KMS-11 (cell line): Measurements from ENCODE around the gene UNC5B.

Experiments used
- H2AFZ ChIP-seq: fragments of 200-600 bp; sonication (generic); 2 replicates; pipeline ENCODE4 v1.6.1; 2016; ENCODE audit warnings: antibody characterized with exemption, mixed run types, low read depth
- H3K27ac ChIP-seq: fragments of 200-600 bp; sonication (generic); 2 replicates; pipeline ENCODE4 v1.6.1; 2016; ENCODE audit warnings: mild to moderate bottlenecking, mixed run types
- H3K27me3 ChIP-seq: fragments of 200-600 bp; sonication (generic); 2 replicates; pipeline ENCODE4 v1.6.1; 2017; ENCODE audit warnings: mild to moderate bottlenecking, low read depth, mixed run types, moderate library complexity; ENCODE audit not compliant: insufficient read depth
- H3K36me3 ChIP-seq: fragments of 200-600 bp; sonication (generic); 2 replicates; pipeline ENCODE4 v1.6.1; 2017; ENCODE audit warnings: mild to moderate bottlenecking, mixed run types; ENCODE audit not compliant: insufficient read depth
- H3K4me1 ChIP-seq: fragments of 200-600 bp; sonication (generic); 2 replicates; pipeline ENCODE4 v1.6.1; 2016; ENCODE audit warnings: mild to moderate bottlenecking, low read depth, mixed run types; ENCODE audit not compliant: poor library complexity, severe bottlenecking
- H3K4me2 ChIP-seq: fragments of 200-600 bp; sonication (generic); 2 replicates; pipeline ENCODE4 v1.7.0; 2016; ENCODE audit warnings: mild to moderate bottlenecking, mixed run types
- H3K4me3 ChIP-seq: fragments of 200-600 bp; sonication (generic); IDR thresholded peaks from 2 replicates; pipeline ENCODE4 v1.6.1; 2017; ENCODE audit warnings: low read depth, low read length, mixed read lengths; ENCODE audit not compliant: insufficient read depth
- H3K79me2 ChIP-seq: fragments of 200-600 bp; sonication (generic); 2 replicates; pipeline ENCODE4 v1.6.1; 2016; ENCODE audit warnings: low read depth, mixed run types; ENCODE audit not compliant: insufficient read depth
- H3K9ac ChIP-seq: fragments of 200-600 bp; sonication (generic); 2 replicates; pipeline ENCODE4 v1.6.1; 2016; ENCODE audit warnings: mild to moderate bottlenecking, mixed run types
- H4K20me1 ChIP-seq: fragments of 200-600 bp; sonication (generic); 2 replicates; pipeline ENCODE4 v1.6.1; 2016; ENCODE audit warnings: mild to moderate bottlenecking, mixed run types; ENCODE audit not compliant: insufficient read depth
- TF ChIP-seq, protein P1 (sequence below): fragments of 200-600 bp; sonication (generic); conservative IDR thresholded peaks from 2 replicates; pipeline ENCODE4 v1.6.1; 2017; ENCODE audit warnings: low read depth, mild to moderate bottlenecking, antibody characterized with exemption, low read length, moderate library complexity, mixed read lengths

Gene UNC5B

DNA sequence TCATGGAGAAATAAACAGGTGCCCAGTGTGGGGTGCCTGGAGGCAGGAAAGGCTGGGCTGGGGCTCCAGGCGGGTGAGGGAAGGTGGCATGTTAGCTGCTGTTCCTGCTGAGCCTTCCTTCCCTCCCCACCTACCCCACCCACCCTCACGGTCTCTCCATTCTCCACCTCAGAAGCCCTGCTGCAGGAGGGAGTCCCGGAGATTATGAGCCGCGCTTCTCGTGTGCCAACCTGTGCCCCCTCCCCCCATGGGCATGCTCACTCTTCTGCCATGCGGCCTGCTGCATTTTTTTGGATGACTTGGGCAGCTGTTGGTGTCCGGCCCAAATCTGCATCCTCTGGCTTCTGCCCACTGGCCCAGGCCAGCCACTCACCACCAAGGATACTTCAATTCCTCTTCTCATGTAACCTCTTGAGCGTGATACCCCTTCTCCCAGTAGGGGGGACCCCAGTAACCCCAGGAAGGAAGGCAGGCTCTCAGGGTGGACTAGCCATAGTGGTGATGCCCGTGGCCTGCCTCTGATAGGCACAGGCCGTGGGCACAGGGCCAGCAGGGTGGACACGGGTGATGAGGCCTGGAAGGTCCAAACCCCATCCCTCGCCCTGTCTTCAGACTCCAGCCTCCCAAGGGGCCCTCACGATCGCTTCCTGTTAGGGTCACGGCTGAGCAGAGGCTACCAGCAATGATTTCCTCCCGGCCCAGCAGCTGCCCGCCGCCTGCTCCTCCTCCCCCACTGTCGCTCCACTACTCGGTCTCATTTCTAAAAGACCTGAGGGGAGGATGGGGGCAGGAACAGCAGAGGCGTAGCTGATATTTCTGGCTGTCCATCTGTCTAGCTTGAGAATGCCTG, 27.8 kb downstream of the UNC5B start:
- no peak overlapping the region for H3K9ac ChIP-seq
- no peaks in the 10 kb centered on the region for H3K79me2 ChIP-seq
- H3K27ac ChIP-seq, result no peak overlapping the region
- peaks cover 2% of the 10 kb centered on the region; the same call in 1 of the 2 replicates for H3K27me3 ChIP-seq
- no peak overlapping the region for H2AFZ ChIP-seq
- H3K4me1 ChIP-seq, result no peaks in the 10 kb centered on the region
- H3K4me3 ChIP-seq, result no peak overlapping the region
- H4K20me1 ChIP-seq, result no peaks in the 10 kb centered on the region
- TF ChIP-seq, protein P1, sequence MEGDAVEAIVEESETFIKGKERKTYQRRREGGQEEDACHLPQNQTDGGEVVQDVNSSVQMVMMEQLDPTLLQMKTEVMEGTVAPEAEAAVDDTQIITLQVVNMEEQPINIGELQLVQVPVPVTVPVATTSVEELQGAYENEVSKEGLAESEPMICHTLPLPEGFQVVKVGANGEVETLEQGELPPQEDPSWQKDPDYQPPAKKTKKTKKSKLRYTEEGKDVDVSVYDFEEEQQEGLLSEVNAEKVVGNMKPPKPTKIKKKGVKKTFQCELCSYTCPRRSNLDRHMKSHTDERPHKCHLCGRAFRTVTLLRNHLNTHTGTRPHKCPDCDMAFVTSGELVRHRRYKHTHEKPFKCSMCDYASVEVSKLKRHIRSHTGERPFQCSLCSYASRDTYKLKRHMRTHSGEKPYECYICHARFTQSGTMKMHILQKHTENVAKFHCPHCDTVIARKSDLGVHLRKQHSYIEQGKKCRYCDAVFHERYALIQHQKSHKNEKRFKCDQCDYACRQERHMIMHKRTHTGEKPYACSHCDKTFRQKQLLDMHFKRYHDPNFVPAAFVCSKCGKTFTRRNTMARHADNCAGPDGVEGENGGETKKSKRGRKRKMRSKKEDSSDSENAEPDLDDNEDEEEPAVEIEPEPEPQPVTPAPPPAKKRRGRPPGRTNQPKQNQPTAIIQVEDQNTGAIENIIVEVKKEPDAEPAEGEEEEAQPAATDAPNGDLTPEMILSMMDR, result no peak
- H3K4me2 ChIP-seq, result no peak overlapping the region
- no peaks in the 10 kb centered on the region for H3K36me3 ChIP-seq

DNA sequence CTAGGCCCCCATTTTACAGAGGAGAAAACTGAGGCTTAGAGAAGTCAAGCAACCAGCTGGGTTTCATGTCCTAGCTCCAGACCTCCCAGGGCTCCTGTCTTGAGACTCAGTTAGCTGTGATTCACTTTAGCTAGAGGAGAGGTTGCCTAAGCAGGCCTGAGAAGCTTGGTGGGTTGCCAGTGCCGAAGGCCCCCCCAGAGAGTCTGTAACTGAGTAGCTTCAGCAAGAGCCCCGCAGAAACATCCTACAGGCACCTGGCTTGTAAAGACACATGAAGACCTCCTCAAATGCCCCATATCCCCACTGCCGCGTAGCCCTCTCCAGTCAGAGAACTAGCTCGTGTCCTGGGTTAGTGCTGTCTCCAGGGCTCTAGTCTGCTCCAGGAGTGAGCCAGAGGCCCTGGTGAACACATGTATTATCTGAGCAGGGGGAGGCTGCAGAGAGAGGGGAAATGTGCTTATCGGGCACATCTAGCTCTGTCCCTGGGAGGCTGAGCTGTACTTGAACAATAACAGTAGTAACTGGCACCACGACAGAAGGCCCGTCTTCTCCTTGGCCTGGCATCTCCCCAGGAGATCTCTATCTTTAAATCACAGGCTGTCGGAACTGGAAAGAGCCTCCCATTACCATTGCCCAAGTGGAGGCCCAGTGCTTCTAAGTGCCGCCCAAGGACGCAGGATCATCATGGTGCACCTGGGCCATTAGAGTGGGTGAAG, 28.9 kb downstream of the UNC5B start:
- Histone ChIP-seq H3K4me2 (no peak overlapping the region), H3K27me3 (peaks cover 2% of the 10 kb centered on the region; the same call in 1 of the 2 replicates), H3K9ac (no peak overlapping the region), H3K36me3 (no peaks in the 10 kb centered on the region), H3K27ac (no peak overlapping the region), H3K4me3 (no peak overlapping the region), H4K20me1 (no peaks in the 10 kb centered on the region), H3K79me2 (no peaks in the 10 kb centered on the region), H2AFZ (no peak overlapping the region), H3K4me1 (no peaks in the 10 kb centered on the region)
- TF ChIP-seq, protein P1, result no peak

DNA sequence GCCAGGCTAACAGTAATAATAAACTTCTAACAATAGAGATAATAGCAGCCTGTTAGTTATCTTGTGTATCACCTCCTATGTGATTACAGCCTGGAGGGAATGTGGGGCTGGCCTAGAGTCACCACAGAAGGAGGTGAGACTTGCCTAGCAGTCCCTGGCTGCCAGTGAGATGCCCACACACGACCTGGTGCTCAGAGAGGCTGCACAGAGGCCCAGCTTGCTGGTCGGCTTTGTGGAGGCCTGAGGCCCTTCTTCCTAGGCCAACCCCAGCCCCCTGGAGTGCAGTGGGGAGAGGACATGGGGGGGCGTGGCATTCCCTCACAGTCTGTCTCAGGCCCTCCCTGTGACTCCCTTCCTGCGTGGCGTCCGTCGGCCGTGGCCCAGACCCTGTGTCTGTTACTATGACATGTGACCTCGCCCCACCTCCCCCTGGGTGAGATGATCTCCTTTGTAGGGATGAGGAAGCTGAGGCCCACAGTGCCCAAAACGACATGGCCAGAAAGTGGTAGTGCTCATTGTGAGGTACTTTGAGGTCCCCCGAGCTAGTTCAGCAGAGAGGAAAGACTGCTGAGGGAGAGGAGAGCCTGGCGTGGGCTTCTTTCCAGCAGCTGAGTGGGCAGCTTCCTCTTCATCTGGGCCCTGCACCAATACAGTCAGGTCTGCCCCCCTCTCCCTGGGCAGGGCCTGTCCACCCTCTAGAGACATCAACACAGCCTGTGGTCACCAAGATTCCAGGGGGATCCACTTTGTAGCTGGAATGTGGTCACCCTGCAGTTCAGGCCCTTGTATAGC, 29.7 kb downstream of the UNC5B start:
- H3K36me3 ChIP-seq, result no peaks in the 10 kb centered on the region
- no peak overlapping the region for H3K4me3 ChIP-seq
- H3K27me3 ChIP-seq, result peaks cover 2% of the 10 kb centered on the region; the same call in 1 of the 2 replicates
- H4K20me1 ChIP-seq, result no peaks in the 10 kb centered on the region
- no peak overlapping the region for H3K27ac ChIP-seq
- H3K79me2 ChIP-seq, result no peaks in the 10 kb centered on the region
- H2AFZ ChIP-seq, result no peak overlapping the region
- H3K4me2 ChIP-seq, result no peak overlapping the region
- H3K4me1 ChIP-seq, result no peaks in the 10 kb centered on the region
- H3K9ac ChIP-seq, result no peak overlapping the region
- TF ChIP-seq, protein P1, result no peak

DNA sequence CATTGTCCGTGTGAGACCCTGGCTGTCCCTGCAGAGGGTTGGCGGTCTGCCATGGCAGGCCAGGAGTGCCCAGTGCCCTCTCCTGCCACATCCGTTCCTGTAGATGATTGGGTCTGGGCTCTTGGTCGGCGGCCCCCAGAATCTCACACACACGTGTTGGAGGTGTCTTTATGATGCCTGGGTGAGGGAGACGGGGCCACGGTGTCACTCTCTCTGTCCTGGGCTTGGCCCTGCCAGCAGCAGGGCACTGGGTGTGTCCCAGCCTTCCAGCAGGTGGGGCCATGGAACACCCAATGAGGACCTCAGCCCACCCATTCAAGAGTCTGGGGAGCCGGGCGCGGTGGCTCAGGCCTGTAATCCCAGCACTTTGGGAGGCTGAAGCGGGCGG, 30.2 kb downstream of the UNC5B start:
- Histone ChIP-seq H3K4me1 (no peaks in the 10 kb centered on the region), H3K79me2 (no peaks in the 10 kb centered on the region), H3K27me3 (peaks cover 2% of the 10 kb centered on the region; the same call in 1 of the 2 replicates), H2AFZ (no peak overlapping the region), H3K4me3 (no peak overlapping the region), H3K36me3 (no peaks in the 10 kb centered on the region), H3K4me2 (no peak overlapping the region), H3K9ac (no peak overlapping the region), H3K27ac (no peak overlapping the region), H4K20me1 (no peaks in the 10 kb centered on the region)
- TF ChIP-seq, protein P1, result no peak
